ENCODE results near the gene RXRA. TPM values are rescaled to one million over a fixed set of nuclear protein-coding genes. Genes with fewer than 3 reads are reported as not detected.
"Not testable (repeated sequence)": the region's sequence is repeated elsewhere in the genome, so short reads cannot be mapped to it uniquely, and the experiment has no call there.

RXRA gene
- total RNA-seq, 1 donor from 2014 or later: 33.4 TPM

- H3K79me2 ChIP-seq (ENCODE audit: insufficient read depth, low read length): no peaks in the 10 kb centered on the region
- Mint-ChIP-seq H3K4me1 (ENCODE audit: low read depth, unreplicated experiment) (no peaks in the 10 kb centered on the region), H3K9me3 (ENCODE audit: unreplicated experiment) (peaks cover 6% of the 10 kb centered on the region), H3K36me3 (ENCODE audit: low read depth, unreplicated experiment) (no peaks in the 10 kb centered on the region), H3K27me3 (ENCODE audit: low read depth, unreplicated experiment) (peaks cover 15% of the 10 kb centered on the region), H3K4me3 (ENCODE audit: unreplicated experiment) (no peak overlapping the region), H3K27ac (ENCODE audit: unreplicated experiment) (no peak overlapping the region)
- H3K36me3 ChIP-seq (ENCODE audit: insufficient read depth, low read length): no peaks in the 10 kb centered on the region
- H3K27me3 ChIP-seq (ENCODE audit: insufficient read depth, low read length): peaks cover 6% of the 10 kb centered on the region
- H3K4me2 ChIP-seq (ENCODE audit: low read length): no peak overlapping the region
- H3K4me3 ChIP-seq (ENCODE audit: insufficient read depth, low read depth, low read length): no peak overlapping the region
- H3K9me3 ChIP-seq (ENCODE audit: insufficient read depth, low read depth, low read length): peaks cover 9% of the 10 kb centered on the region
- no peak overlapping the region for H3K27ac ChIP-seq (ENCODE audit: low read depth, low read length)
- H3K9ac ChIP-seq (ENCODE audit: low read length): no peak overlapping the region
- TF ChIP-seq CTCF (IDR thresholded peaks at IDR 0.05; ENCODE audit: insufficient read depth, low read depth, low read length) (no peak), EZH2 (IDR thresholded peaks at IDR 0.05; ENCODE audit: insufficient read depth, low read length) (no peak)
- H4K20me1 ChIP-seq (ENCODE audit: insufficient read depth, low read length): no peaks in the 10 kb centered on the region
- no peak for DNase-seq (ENCODE audit: low read depth)
- FAIRE-seq: no peak
- H2AFZ ChIP-seq (ENCODE audit: low read depth, low read length): no peak overlapping the region
- no peaks in the 10 kb centered on the region for H3K4me1 ChIP-seq (ENCODE audit: insufficient read depth, low read length)
These were observed 19.3 kb upstream of the RXRA start for GRCh38 chr9:134306636-134307600.

- H3K27ac Mint-ChIP-seq (ENCODE audit: unreplicated experiment): no peak overlapping the region
- peaks cover 15% of the 10 kb centered on the region for H3K27me3 Mint-ChIP-seq (ENCODE audit: low read depth, unreplicated experiment)
- H3K9ac ChIP-seq (ENCODE audit: low read length): no peak overlapping the region
- H3K4me3 Mint-ChIP-seq (ENCODE audit: unreplicated experiment): peak overlapping the region; percentile 34
- no peaks in the 10 kb centered on the region for H3K4me1 ChIP-seq (ENCODE audit: insufficient read depth, low read length)
- no peak overlapping the region for H3K4me2 ChIP-seq (ENCODE audit: low read length)
- no peaks in the 10 kb centered on the region for H3K4me1 Mint-ChIP-seq (ENCODE audit: low read depth, unreplicated experiment)
- no peaks in the 10 kb centered on the region for H3K36me3 Mint-ChIP-seq (ENCODE audit: low read depth, unreplicated experiment)
- H3K27ac ChIP-seq (ENCODE audit: low read depth, low read length): no peak overlapping the region
- DNase-seq (ENCODE audit: low read depth) (no peak), FAIRE-seq (no peak)
- no peaks in the 10 kb centered on the region for H3K36me3 ChIP-seq (ENCODE audit: insufficient read depth, low read length)
- H3K4me3 ChIP-seq (ENCODE audit: insufficient read depth, low read depth, low read length): no peak overlapping the region
- peaks cover 9% of the 10 kb centered on the region for H3K9me3 ChIP-seq (ENCODE audit: insufficient read depth, low read depth, low read length)
- no peak overlapping the region for H2AFZ ChIP-seq (ENCODE audit: low read depth, low read length)
- no peak for TF ChIP-seq EZH2 (IDR thresholded peaks at IDR 0.05; ENCODE audit: insufficient read depth, low read length)
- no peak for TF ChIP-seq CTCF (IDR thresholded peaks at IDR 0.05; ENCODE audit: insufficient read depth, low read depth, low read length)
- H3K9me3 Mint-ChIP-seq (ENCODE audit: unreplicated experiment): peaks cover 7% of the 10 kb centered on the region
- no peaks in the 10 kb centered on the region for H3K79me2 ChIP-seq (ENCODE audit: insufficient read depth, low read length)
- no peaks in the 10 kb centered on the region for H4K20me1 ChIP-seq (ENCODE audit: insufficient read depth, low read length)
- peaks cover 6% of the 10 kb centered on the region for H3K27me3 ChIP-seq (ENCODE audit: insufficient read depth, low read length)
These were observed 18.3 kb upstream of the RXRA start for GRCh38 chr9:134307674-134308638.

- H3K4me3 ChIP-seq (ENCODE audit: insufficient read depth, low read depth, low read length); H3K9ac ChIP-seq (ENCODE audit: low read length); H3K4me1 ChIP-seq (ENCODE audit: insufficient read depth, low read length); DNase-seq (ENCODE audit: low read depth); FAIRE-seq; H3K9me3 ChIP-seq (ENCODE audit: insufficient read depth, low read depth, low read length); H3K4me3 Mint-ChIP-seq (ENCODE audit: unreplicated experiment); H2AFZ ChIP-seq (ENCODE audit: low read depth, low read length); H3K4me2 ChIP-seq (ENCODE audit: low read length); H3K36me3 Mint-ChIP-seq (ENCODE audit: low read depth, unreplicated experiment); H3K27me3 ChIP-seq (ENCODE audit: insufficient read depth, low read length); H3K27ac Mint-ChIP-seq (ENCODE audit: unreplicated experiment); H3K4me1 Mint-ChIP-seq (ENCODE audit: low read depth, unreplicated experiment); H4K20me1 ChIP-seq (ENCODE audit: insufficient read depth, low read length); H3K27ac ChIP-seq (ENCODE audit: low read depth, low read length); H3K36me3 ChIP-seq (ENCODE audit: insufficient read depth, low read length); H3K79me2 ChIP-seq (ENCODE audit: insufficient read depth, low read length): not testable (repeated sequence)
- Mint-ChIP-seq H3K27me3 (ENCODE audit: low read depth, unreplicated experiment) (peaks cover 15% of the 10 kb centered on the region), H3K9me3 (ENCODE audit: unreplicated experiment) (peaks cover 12% of the 10 kb centered on the region)
These were observed 17.5 kb upstream of the RXRA start for GRCh38 chr9:134308639-134309220.

Measured in astrocyte (in vitro differentiated cells and primary cell).